GM21526 (cell line): ENCODE data around the gene MLLT3.
A peak's percentile ranks its signal among the peaks of the same experiment; 100 is the strongest.

Source experiments
- ATAC-seq: cut with Tn5 transposase; IDR thresholded peaks from one replicate; pipeline ENCODE4 v1.9.1; 2021; ENCODE audit warnings: moderate library complexity; ENCODE audit not compliant: unreplicated experiment, low FRiP score

Gene MLLT3

GRCh38 chr9:20397348-20397747, 225.0 kb downstream of the MLLT3 start:
- peak; percentile 68 for ATAC-seq

GRCh38 chr9:20396509-20396908, 225.8 kb downstream of the MLLT3 start:
- ATAC-seq = no peak

GRCh38 chr9:20395651-20396050, 226.6 kb downstream of the MLLT3 start:
- no peak for ATAC-seq

- no peak for ATAC-seq
Observed at GRCh38 chr9:20394969-20395368, 227.3 kb downstream of the MLLT3 start.

- no peak for ATAC-seq
Observed at GRCh38 chr9:20391208-20391607, 231.1 kb downstream of the MLLT3 start.

GRCh38 chr9:20390400-20390799, 231.9 kb downstream of the MLLT3 start:
- ATAC-seq = no peak

- ATAC-seq = no peak
Observed at GRCh38 chr9:20387062-20387461, 235.2 kb downstream of the MLLT3 start.

GRCh38 chr9:20384642-20385041, 237.7 kb downstream of the MLLT3 start:
- no peak for ATAC-seq

- no peak for ATAC-seq
Observed at GRCh38 chr9:20382460-20383071, 239.7 kb downstream of the MLLT3 start.

- no peak for ATAC-seq
Observed at GRCh38 chr9:20380546-20380945, 241.8 kb downstream of the MLLT3 start.

- no peak for ATAC-seq
Observed at GRCh38 chr9:20379804-20380225, 242.5 kb downstream of the MLLT3 start.

GRCh38 chr9:20378851-20379250, 243.4 kb downstream of the MLLT3 start:
- ATAC-seq = no peak

GRCh38 chr9:20377790-20378189, 244.5 kb downstream of the MLLT3 start:
- no peak for ATAC-seq

GRCh38 chr9:20376731-20377375, 245.4 kb downstream of the MLLT3 start:
- peak; percentile 37 for ATAC-seq

GRCh38 chr9:20376042-20376441, 246.3 kb downstream of the MLLT3 start:
- ATAC-seq = no peak

- no peak for ATAC-seq
Observed at GRCh38 chr9:20373263-20373662, 249.0 kb downstream of the MLLT3 start.

GRCh38 chr9:20369391-20369790, 252.9 kb downstream of the MLLT3 start:
- ATAC-seq = no peak

GRCh38 chr9:20367855-20368254, 254.4 kb downstream of the MLLT3 start:
- ATAC-seq = no peak

GRCh38 chr9:20364959-20365358, 257.3 kb downstream of the MLLT3 start:
- ATAC-seq = no peak

GRCh38 chr9:20363233-20363632, 259.1 kb downstream of the MLLT3 start:
- no peak for ATAC-seq

- peak; percentile 78 for ATAC-seq
Observed at GRCh38 chr9:20361656-20362570, 260.4 kb downstream of the MLLT3 start.
